NCI-H2029 (cell line): ENCODE data around the gene PID1.

Experiments
- DNase-seq: peaks from one replicate; lab custom pipeline; 2025; lab: John Stamatoyannopoulos, UW

PID1 gene

GRCh38 chr2:229073935-229074334 is 197.2 kb downstream of the PID1 start:
- no peak for DNase-seq

GRCh38 chr2:229071292-229071976 is 199.7 kb downstream of the PID1 start:
- no peak for DNase-seq

- no peak for DNase-seq
Measured at GRCh38 chr2:229066121-229066715, 204.9 kb downstream of the PID1 start.

GRCh38 chr2:229064749-229065148 is 206.3 kb downstream of the PID1 start:
- no peak for DNase-seq

- no peak for DNase-seq
Measured at GRCh38 chr2:229060147-229060546, 210.9 kb downstream of the PID1 start.

GRCh38 chr2:229059331-229060033 is 211.6 kb downstream of the PID1 start:
- no peak for DNase-seq

GRCh38 chr2:229057976-229058553 is 213.0 kb downstream of the PID1 start:
- DNase-seq, result no peak

GRCh38 chr2:229054311-229054710 is 216.8 kb downstream of the PID1 start:
- DNase-seq, result no peak

GRCh38 chr2:229051798-229052197 is 219.3 kb downstream of the PID1 start:
- DNase-seq, result no peak

- DNase-seq, result no peak
Measured at GRCh38 chr2:229050133-229050532, 221.0 kb downstream of the PID1 start.

- no peak for DNase-seq
Measured at GRCh38 chr2:229048134-229048533, 223.0 kb downstream of the PID1 start.

GRCh38 chr2:229045671-229046070 is 225.4 kb downstream of the PID1 start:
- no peak for DNase-seq

- no peak for DNase-seq
Measured at GRCh38 chr2:229044581-229044980, 226.5 kb downstream of the PID1 start.

GRCh38 chr2:229043681-229044080 is 227.4 kb downstream of the PID1 start:
- no peak for DNase-seq

- DNase-seq, result no peak
Measured at GRCh38 chr2:229042349-229042748, 228.7 kb downstream of the PID1 start.

GRCh38 chr2:229041691-229042090 is 229.4 kb downstream of the PID1 start:
- no peak for DNase-seq

- no peak for DNase-seq
Measured at GRCh38 chr2:229037621-229038020, 233.5 kb downstream of the PID1 start.

- no peak for DNase-seq
Measured at GRCh38 chr2:229033816-229034215, 237.3 kb downstream of the PID1 start.

GRCh38 chr2:229032608-229033234 is 238.4 kb downstream of the PID1 start:
- DNase-seq, result no peak

- DNase-seq, result no peak
Measured at GRCh38 chr2:229027353-229028105, 243.6 kb downstream of the PID1 start.

GRCh38 chr2:229025653-229026052 is 245.4 kb downstream of the PID1 start:
- no peak for DNase-seq

GRCh38 chr2:229022652-229023051 is 248.4 kb downstream of the PID1 start:
- DNase-seq, result no peak
